Thyroid gland (tissue), 4 donors: ENCODE data around the gene PPIL4. TPM values are rescaled to one million over a fixed set of nuclear protein-coding genes. Genes with fewer than 3 reads are reported as not detected.

Experiments
- DNase-seq, 2 donors: peaks; one replicate each; pipeline ENCODE4 v3.0.0-alpha.2; 2019
- H3K27ac ChIP-seq, 3 donors: fragments of 200-600 bp; sonication (generic); 1 replicate in 2 of 3; 2 replicates in 1 of 3; pipeline ENCODE4 v1.5.1; 2016 to 2019; ENCODE audit warnings: mild to moderate bottlenecking in 1 of 3, moderate library complexity in 1 of 3
- H3K27me3 ChIP-seq: fragments of 200-600 bp; sonication (generic); one replicate; pipeline ENCODE4 v1.5.1; 2019
- H3K36me3 ChIP-seq, 2 donors: fragments of 200-600 bp; sonication (generic); one replicate each; pipeline ENCODE4 v1.5.1; 2016 to 2019
- H3K4me1 ChIP-seq, 2 donors: fragments of 200-600 bp; sonication (generic); one replicate each; pipeline ENCODE4 v1.5.1; 2017 to 2019
- H3K4me3 ChIP-seq, 3 donors: fragments of 200-600 bp; sonication (generic); replicated peaks in 1 of 3; 1 replicate in 2 of 3; 2 replicates in 1 of 3; pipeline ENCODE4 v1.5.1; 2016; ENCODE audit warnings: mild to moderate bottlenecking in 1 of 3
- H3K9me3 ChIP-seq: fragments of 200-600 bp; sonication (generic); one replicate; pipeline ENCODE4 v1.5.1; 2017
- CTCF ChIP-seq, 6 experiments: fragments of 200-600 bp in 3 of 6; fragments of 450-650 bp in 3 of 6; sonication (generic) in 3 of 6; IDR thresholded peaks; one replicate each; pipeline ENCODE4 v1.5.1; 2016 to 2019; ENCODE audit warnings: antibody characterized with exemption in 6 of 6, mild to moderate bottlenecking in 2 of 6, inconsistent platforms in 1 of 6, moderate library complexity in 1 of 6
- POLR2A ChIP-seq, 2 donors: fragments of 450-650 bp; IDR thresholded peaks; one replicate each; pipeline ENCODE4 v1.6.1; 2017; ENCODE audit warnings: antibody characterized with exemption in 2 of 2, mild to moderate bottlenecking in 2 of 2, moderate library complexity in 1 of 2
- WGBS, 2 donors: methylation state at CpG; one replicate each; pipeline ENCODE4 v1.1.5; 2017; 5-methylcytosine and 5-hydroxymethylcytosine counted together
- intact Hi-C: fragments of 100-400 bp; cut with DNase I; formaldehyde crosslinking; loops from one replicate; pipeline ENCODE4 v1.15.1; 2023
- total RNA-seq, 4 donors: library from RNA; depleted of rRNA; stranded (reverse); fragments of >200 nt; gene quantifications; one replicate each; pipeline ENCODE4 v1.2.3, GENCODE V29; 2016

Gene PPIL4
- total RNA-seq, 4 donors from 2014 or later: 42.4 to 57.2 (median 48.4) TPM

GRCh38 chr6:149480502-149481280 lies 65.2 kb downstream of the PPIL4 start:
- 85 to 86% methylated on average over 18 of the region's 18 CpGs for WGBS, 2 donors
- H3K4me3 ChIP-seq: no peak overlapping the region

DNA sequence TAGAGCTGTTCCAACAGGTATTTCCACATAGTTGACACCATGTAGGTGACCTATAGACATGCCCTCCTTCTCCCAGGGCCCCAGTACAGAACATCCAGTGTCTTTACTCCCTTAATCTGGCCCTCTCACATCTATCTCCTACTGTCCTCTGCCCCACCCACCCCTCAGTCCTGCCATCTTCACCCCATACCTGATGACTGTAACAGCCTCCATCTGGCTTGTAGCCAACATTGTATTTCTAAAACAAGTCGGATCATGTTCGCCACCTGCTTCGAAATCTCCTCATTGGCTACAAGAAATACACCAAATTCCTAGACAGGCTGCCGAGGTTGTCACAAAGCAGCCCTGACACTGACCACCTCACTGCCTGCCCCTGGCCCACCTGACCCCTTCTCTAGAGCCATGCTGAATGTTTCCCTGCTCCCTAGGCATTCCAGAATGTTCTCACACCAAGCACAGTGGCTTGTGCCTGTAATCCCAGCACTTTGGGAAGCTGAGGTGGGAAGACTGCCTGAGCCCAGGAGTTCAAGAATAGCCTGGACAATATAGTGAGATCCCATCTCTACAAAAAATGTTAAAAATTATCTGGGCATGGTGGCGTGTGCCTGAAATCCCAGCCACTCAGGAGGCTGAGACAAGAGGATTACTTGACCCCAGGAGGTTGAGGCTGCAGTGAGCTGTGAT lies 67.1 kb downstream of the PPIL4 start:
- Histone ChIP-seq H3K27ac (no peak overlapping the region), H3K4me1 (peaks cover 10 to 24% of the 10 kb centered on the region in 2 donors), H3K9me3 (no peaks in the 10 kb centered on the region), H3K27me3 (no peaks in the 10 kb centered on the region), H3K36me3 (no peaks in the 10 kb centered on the region), H3K4me3 (no peak overlapping the region)
- intact Hi-C loops: no loop called here
- TF ChIP-seq CTCF (IDR thresholded peaks at IDR 0.05) (no peak), POLR2A (IDR thresholded peaks at IDR 0.05) (no peak)
- WGBS, 2 donors: 90 to 91% methylated on average over 5 of the region's 5 CpGs
- DNase-seq: no peak

More at GRCh38 chr6:149480502-149481280, 65.2 kb downstream of the PPIL4 start:
- TF ChIP-seq POLR2A (IDR thresholded peaks at IDR 0.05): no peak
- TF ChIP-seq CTCF (IDR thresholded peaks at IDR 0.05): no peak
- H3K4me1 ChIP-seq: peaks cover 17 to 22% of the 10 kb centered on the region in 2 donors
- H3K36me3 ChIP-seq: no peaks in the 10 kb centered on the region
- peak overlapping the region in 1 of 3 donors; percentile 87 for H3K27ac ChIP-seq
- no peak for DNase-seq
- no peaks in the 10 kb centered on the region for H3K9me3 ChIP-seq
- intact Hi-C loops: no loop called here
- no peaks in the 10 kb centered on the region for H3K27me3 ChIP-seq

DNA sequence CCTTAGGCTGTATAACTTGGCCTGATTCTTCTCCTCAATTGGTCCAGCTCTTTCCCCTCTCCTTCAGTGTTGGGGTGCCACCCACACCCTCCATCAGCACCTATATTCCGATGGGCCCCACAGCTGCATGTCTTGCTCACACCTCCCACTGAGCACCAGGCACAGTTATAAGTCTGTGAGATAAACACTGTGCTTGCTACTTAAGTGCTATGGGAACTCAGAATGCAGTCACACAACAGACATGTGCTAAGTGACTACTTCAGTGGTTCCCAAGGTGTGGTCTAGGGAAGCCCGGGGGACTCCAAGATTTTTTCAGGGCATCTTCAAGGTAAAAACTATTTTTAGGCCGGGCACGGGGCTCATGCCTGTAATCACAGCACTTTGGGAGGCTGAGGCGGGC lies 68.3 kb downstream of the PPIL4 start:
- WGBS, 2 donors: 88 to 89% methylated on average over 5 of the region's 5 CpGs
- no peak overlapping the region for H3K4me3 ChIP-seq
- intact Hi-C loops: no loop called here
- no peak overlapping the region for H3K27ac ChIP-seq
- peaks cover 19 to 31% of the 10 kb centered on the region in 2 donors for H3K4me1 ChIP-seq
- no peaks in the 10 kb centered on the region for H3K36me3 ChIP-seq
- no peaks in the 10 kb centered on the region for H3K9me3 ChIP-seq
- TF ChIP-seq CTCF (IDR thresholded peaks at IDR 0.05): no peak
- no peak for TF ChIP-seq POLR2A (IDR thresholded peaks at IDR 0.05)
- no peak for DNase-seq
- H3K27me3 ChIP-seq: no peaks in the 10 kb centered on the region

GRCh38 chr6:149476789-149477455 lies 68.9 kb downstream of the PPIL4 start:
- DNase-seq: no peak
- Histone ChIP-seq H3K27ac (no peak overlapping the region), H3K4me1 (peaks cover 14 to 29% of the 10 kb centered on the region in 2 donors), H3K36me3 (no peaks in the 10 kb centered on the region), H3K4me3 (no peak overlapping the region), H3K27me3 (no peaks in the 10 kb centered on the region), H3K9me3 (no peaks in the 10 kb centered on the region)
- 76 to 78% methylated on average over 6 of the region's 6 CpGs for WGBS, 2 donors
- TF ChIP-seq POLR2A (IDR thresholded peaks at IDR 0.05) (no peak), CTCF (IDR thresholded peaks at IDR 0.05) (no peak)
- intact Hi-C loops: no loop called here
